ENCODE measurements around the gene CCDC201.
A peak's percentile ranks its signal among the peaks of the same experiment; 100 is the strongest.

The CCDC201 gene, protein sequence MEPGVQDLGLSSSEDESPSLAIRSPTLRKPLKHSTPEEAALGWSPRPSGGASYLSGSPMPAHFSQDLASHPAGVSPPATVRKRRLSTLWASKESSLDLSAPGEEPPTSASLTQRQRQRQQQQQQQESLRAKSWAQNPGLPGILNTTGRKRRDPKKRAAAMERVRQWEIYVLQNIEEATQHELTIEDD

DNA sequence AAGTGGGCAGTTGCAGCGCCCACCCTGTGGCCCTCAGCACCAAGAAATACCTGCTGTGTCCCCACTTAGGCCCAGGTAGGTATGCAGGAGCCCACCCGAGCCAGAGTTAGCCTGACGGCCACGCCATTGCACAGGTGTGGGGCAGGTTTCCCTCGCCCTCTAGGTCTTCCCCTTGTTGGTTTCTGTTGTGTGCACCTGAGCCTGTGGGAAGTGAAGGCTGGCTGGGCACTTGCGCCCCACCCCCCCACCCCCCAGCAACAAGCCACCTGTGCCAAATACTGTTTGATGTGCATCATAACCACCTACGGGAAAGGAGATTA is at the start of gene CCDC201:
Gene CCDC201, minus strand, starts transcription at position 48 of the 320 bp plus-strand sequence. CDS start 75 bp downstream, outside the sequence.
- no peak for DNase-seq

DNA sequence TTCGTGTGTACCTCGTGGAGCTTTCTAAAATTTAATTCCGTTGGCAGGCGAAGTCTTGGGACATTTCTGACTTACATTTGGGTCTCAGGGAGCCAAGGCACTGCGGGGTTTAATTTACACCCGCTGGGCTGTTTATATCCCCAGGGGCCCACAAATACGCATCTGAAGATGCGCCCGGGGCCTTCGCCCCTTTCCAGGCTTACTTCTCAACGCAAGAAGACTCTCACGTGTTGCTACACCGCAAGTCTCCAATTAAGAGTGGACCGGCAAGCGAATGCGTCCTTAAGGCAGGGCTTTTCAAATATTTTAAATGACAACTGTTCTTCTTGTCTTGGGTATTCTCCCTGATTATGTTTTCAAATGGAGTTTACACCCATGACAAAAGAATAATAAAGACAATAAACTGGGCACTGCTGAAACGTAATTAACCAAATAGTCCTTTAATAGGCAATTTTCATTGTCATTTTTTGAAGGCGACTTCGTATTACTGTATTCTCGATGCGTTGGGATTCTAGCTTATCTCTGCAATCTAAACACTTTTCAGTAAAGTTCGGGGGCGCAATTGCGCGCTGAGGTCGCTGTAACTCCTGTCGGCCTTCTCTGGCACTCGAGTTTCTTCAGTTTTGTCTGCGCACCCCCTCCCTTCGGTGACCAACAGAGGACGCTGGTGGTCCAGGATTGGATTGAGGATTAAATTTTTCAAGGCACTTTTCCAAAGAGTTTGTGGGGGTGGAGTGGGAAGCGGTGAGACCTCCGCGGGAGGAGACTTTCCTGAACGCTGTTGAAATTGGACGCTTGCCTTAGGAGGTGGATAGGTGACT is 49.0 kb upstream of the CCDC201 start:
- DNase-seq: no peak

GRCh38 chr7:45921381-45921698 is 48.5 kb upstream of the CCDC201 start:
- no peak for DNase-seq

- no peak for DNase-seq
Observed at GRCh38 chr7:45920502-45921380, 47.9 kb upstream of the CCDC201 start, which contains the start of gene IGFBP3. IGFBP3 (minus strand) TSS chr7:45921272; CDS start chr7:45921140, 132 bp downstream.

- DNase-seq: no peak
Observed at GRCh38 chr7:45919993-45920459, 47.1 kb upstream of the CCDC201 start.

DNA sequence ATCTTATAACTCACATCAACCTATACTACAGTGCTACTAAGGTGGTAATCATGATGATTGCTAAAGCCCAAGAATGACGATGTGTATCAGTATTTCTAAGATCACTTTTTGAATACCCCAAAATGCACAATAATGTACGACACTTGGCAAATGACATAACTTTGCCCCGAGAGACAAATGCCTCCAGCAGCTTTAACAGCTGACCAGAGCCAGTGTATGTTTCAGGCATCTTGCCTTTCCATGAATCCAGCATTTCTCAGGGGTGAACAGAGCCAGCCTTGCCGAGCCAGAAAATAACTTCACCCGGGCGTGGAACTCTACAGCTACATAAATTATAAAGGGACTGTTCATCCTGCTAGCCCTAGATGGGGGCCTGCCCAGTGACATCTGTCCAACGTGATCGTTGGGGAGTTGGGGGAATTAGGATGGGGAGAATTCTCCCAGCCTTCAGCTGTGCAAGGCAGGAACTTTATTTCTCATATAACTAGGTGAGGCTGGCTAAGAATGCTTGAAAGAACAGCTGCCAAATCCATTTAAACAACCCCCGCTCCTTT is 46.4 kb upstream of the CCDC201 start:
- DNase-seq: no peak

DNA sequence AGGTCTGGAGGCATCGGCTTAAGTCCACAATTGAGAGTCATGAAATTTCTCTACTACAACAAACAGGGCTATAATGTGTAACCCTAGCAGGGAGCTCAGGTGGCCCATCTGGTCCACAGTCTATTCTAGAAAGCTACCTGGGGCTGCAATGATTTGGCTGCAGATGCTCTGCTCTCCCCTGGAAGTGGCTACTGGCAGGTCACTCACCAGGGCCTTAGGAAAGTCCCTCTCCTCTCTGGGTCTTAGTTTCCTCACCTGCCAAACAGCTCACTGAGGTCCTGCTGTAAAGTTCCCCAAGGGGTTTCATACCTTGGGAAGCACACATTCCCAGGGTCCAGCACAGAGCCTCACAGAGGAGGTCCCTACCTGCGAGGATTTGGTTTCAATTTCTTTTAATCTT is 45.7 kb upstream of the CCDC201 start:
- no peak for DNase-seq

DNA sequence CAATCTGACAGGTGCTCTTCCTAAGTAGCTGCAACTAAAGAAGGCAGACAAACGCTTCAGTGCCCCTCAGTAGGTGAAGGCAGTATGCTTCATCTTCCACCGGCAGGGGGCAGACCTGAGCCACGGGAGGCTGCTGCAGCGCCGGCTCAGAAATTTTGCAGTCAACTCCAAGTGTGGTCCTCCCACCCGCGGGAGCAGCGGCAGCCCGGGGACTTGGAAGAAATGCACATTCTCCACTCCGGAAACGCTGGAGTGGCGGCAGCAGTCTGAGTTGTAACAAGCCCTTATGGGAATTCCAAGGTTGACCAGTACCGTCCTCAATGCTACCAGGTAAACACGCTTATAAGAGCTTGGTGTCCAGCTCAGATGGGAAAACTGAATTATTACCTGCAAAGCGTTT is 44.8 kb upstream of the CCDC201 start:
- peak; percentile 45 for DNase-seq

GRCh38 chr7:45917064-45917463 is 44.2 kb upstream of the CCDC201 start:
- DNase-seq: no peak

GRCh38 chr7:45915606-45916005 is 42.7 kb upstream of the CCDC201 start:
- no peak for DNase-seq

DNA sequence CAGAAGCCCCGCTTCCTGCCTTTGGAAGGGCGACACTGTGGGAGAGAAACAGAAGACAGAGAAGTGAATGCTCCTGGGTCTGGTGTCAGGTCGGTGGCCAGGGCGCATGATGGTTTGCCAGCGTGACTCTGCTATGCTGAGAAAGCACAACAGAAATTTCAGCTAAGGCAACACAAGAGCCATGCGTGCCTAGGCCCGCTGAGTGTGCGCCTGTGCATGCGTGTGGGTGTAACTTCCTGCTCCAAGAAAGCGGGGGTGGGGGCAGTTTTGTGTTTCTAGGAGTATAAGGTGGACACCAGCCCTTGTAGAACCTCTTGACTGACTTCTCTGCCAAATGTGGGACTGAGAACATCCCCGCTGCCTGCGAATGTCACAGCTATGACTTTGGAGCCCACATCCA is 42.0 kb upstream of the CCDC201 start:
- no peak for DNase-seq

- DNase-seq: no peak
Observed at GRCh38 chr7:45912972-45913371, 40.1 kb upstream of the CCDC201 start.

DNA sequence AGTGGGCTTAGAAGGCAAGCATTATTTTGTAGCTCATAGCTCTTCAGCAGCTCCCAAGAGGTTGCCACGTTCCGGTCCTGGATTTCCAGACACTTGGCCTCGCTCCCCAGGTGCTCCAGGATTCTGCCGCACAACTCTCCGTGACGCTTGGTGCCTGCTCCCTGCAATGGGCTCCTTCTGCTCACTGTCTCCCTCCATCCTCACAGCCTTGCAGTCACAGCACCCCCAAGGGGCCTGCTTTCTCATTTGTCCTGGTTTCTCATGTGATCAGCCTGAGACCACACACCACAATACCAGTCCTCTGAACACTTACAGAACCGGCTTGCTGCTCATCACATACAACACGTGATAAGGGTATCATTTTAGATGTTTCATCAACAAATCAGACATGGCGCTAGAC is 38.4 kb upstream of the CCDC201 start:
- DNase-seq: no peak

DNA sequence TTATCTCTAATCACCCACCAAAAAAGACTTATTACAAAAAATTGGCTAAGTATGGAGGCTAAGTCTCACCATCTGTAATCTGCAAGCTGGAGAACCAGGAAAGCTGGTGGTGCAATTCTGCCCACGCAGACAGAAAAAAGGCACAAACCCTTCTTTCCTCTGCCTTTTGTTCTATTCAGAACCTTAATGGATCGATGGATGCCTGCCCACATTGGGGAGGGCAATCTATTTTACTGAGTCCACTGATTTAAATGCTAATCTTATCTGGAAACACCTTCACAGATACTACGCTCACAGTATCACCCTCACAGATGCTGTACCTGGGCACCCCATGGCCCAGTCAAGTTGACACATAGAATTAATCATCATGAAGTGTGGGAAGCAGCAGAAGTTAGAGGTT is 38.0 kb upstream of the CCDC201 start:
- no peak for DNase-seq

- no peak for DNase-seq
Observed at GRCh38 chr7:45909561-45909960, 36.7 kb upstream of the CCDC201 start.

- no peak for DNase-seq
Observed at GRCh38 chr7:45902820-45903219, 29.9 kb upstream of the CCDC201 start.

GRCh38 chr7:45901566-45901965 is 28.7 kb upstream of the CCDC201 start:
- no peak for DNase-seq

DNA sequence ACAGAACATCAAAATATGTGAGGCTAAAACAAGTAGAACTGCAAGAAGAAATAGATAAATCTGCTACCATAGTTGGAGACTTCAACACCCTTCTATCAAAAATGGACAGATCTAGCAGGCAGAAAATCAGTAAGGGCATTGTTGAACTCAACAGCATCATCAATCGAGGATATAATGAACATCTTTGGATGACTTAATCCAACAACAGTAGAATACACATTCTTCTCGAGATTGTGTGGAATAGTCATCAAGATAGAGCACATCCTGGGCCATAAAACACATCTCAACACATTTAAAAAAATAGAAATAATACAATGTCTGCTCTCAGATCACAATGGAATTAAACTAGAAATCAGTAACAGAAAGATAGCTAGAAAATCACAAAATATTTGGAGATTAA is 25.3 kb upstream of the CCDC201 start:
- no peak for DNase-seq

GRCh38 chr7:45897042-45897690 is 24.3 kb upstream of the CCDC201 start:
- no peak for DNase-seq

- DNase-seq: no peak
Observed at GRCh38 chr7:45894665-45895062, 21.8 kb upstream of the CCDC201 start.

DNA sequence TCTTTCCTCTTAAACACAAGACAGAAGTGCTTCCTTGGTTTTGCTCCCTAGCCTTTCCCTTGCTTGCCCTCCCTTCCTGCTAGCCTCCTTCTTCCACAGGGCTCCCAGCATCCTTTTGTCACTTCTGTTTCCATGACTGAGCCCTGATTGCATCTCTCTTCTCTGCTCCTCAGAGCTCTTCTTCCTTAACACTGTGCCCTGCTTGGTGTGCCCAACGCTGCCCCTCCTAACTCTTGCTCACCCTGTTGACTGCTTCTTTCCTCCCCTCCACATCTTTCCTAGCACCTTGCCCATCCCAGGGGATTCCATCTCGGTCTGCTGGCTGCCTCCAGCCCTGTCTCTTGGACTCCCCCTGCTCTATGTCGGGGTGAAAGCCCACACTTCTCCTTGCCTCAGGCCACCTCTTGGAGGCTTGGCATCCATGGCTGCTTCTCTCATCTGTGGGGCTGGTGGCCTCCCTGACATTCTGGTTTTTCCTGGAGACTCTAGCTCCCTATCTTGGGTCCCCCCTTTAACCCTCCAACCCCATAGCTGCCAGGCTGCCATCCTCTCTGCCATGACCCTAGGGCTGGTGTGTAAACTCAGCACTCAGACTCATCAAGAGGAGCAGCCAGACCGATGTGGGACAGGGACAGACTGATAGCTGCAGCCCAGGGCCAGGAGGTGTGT is 21.2 kb upstream of the CCDC201 start:
- DNase-seq: no peak

DNA sequence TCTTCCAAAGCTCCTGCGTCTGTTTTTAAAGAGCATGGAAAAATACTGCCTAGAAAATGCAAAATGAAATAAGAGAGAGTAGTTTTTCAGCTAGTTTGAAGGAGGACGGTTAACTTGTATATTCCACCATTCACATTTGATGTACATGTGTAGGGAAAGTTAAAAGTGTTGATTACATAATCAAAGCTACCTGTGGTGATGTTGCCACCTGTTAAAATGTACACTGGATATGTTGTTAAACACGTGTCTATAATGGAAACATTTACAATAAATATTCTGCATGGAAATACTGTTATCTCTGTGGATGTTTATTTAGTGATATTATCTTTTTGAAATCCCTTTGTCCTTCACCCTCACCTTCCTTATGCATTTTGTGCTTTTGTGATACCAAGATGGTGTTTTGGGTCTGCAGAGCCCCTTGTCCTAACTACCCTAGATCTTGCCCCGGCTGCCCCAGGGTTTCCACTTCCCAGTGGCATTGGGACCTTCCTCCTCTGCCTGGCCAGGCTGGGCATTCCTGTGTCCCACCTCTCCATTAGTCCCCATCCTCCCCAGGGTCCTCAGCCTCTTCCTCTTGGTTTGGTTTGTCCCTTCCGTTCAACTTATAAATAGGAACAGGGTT is 20.6 kb upstream of the CCDC201 start:
- no peak for DNase-seq
